ENCODE results near the gene MRAP.
"Not testable (repeated sequence)": the region's sequence is repeated elsewhere in the genome, so short reads cannot be mapped to it uniquely, and the experiment has no call there.

The MRAP gene

DNA sequence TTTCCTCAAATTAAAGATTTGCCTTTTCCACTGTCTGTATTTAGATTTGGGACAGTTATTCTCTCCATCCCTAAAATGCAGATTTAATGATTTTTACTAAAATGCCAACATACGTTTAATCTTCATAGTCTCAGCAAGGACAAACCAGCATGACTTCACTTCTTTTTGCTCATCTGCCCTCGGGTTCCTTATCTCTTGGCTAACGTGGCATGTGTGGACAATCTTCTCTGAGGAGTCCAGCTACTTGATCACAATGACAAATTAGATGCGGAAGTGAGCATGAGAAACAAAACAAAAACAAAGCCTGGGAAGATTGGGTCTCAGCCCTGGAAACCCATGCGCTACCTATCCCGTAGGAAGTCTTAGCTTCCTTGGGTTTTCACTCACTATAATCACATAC is 1.0 kb downstream of the MRAP start:
- no peak overlapping the region for H3K4me3 ChIP-seq (ENCODE audit: low read length in 2 of 2)
- H3K9me3 ChIP-seq (ENCODE audit: control insufficient read depth in 2 of 2, low read length in 2 of 2) = no peaks in the 10 kb centered on the region
- H3K27me3 ChIP-seq (ENCODE audit: control insufficient read depth in 1 of 2, insufficient read depth in 2 of 2, low read length in 2 of 2) = no peaks in the 10 kb centered on the region
- H3K27ac ChIP-seq (ENCODE audit: low read length) = no peak overlapping the region
- H3K9ac ChIP-seq (ENCODE audit: low read length in 2 of 2) = no peak overlapping the region
- no peaks in the 10 kb centered on the region for H3K36me3 ChIP-seq (ENCODE audit: control insufficient read depth in 2 of 2, insufficient read depth in 2 of 2, low read length in 2 of 2)
- no peaks in the 10 kb centered on the region for H3K4me1 ChIP-seq (ENCODE audit: control insufficient read depth, insufficient read depth, low read length)

DNA sequence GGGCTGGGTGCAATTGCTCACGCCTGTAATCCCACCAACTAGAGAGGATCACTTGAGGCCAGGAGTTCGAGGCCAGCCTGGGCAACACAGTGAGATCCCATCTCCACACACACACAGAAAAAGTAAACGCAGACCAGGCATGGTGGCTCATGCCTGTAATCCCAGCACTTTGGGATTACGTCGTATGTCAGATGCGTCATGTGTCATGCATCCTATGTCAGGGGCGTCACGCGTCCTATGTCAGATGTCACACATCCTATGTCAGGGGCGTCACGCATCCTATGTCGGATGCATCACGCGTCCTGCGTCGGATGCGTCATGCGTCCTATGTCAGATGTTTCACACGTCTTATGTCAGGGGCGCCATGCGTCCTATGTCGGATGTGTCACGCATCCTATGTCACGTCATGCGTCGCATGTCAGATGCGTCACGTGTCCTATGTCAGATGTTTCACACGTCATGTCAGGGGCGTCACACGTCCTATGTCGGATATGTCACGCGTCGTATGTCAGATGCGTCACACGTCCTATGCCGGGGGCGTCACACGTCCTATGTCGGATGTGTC is 1.5 kb downstream of the MRAP start:
- Histone ChIP-seq H3K36me3 (ENCODE audit: control insufficient read depth in 2 of 2, insufficient read depth in 2 of 2, low read length in 2 of 2) (no peaks in the 10 kb centered on the region), H3K4me1 (ENCODE audit: control insufficient read depth, insufficient read depth, low read length) (no peaks in the 10 kb centered on the region), H3K4me3 (ENCODE audit: low read length in 2 of 2) (no peak overlapping the region), H3K9ac (ENCODE audit: low read length in 2 of 2) (no peak overlapping the region), H3K27me3 (ENCODE audit: control insufficient read depth in 1 of 2, insufficient read depth in 2 of 2, low read length in 2 of 2) (no peaks in the 10 kb centered on the region), H3K9me3 (ENCODE audit: control insufficient read depth in 2 of 2, low read length in 2 of 2) (no peaks in the 10 kb centered on the region), H3K27ac (ENCODE audit: low read length) (no peak overlapping the region)

DNA sequence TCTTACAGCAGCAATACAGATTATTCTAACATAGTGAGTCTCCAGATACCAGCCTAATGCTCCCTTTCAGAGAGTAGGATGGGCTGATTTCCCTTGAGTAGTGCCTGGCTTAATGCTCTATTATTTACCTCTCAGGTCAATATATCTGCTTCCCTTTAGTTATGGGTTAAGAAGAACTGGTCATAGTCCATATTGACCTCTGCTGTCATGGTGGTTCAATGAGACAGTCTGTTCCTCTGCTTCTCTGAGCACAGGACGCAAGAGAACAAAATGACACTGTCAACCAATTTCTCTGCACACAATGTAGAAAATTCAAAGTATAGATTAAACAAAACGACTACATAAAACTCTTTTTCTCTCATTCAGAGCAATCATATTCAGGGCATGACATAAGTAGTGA is 2.9 kb downstream of the MRAP start:
- Histone ChIP-seq H3K4me1 (ENCODE audit: control insufficient read depth, insufficient read depth, low read length) (no peaks in the 10 kb centered on the region), H3K27me3 (ENCODE audit: control insufficient read depth in 1 of 2, insufficient read depth in 2 of 2, low read length in 2 of 2) (no peaks in the 10 kb centered on the region), H3K36me3 (ENCODE audit: control insufficient read depth in 2 of 2, insufficient read depth in 2 of 2, low read length in 2 of 2) (no peaks in the 10 kb centered on the region), H3K9ac (ENCODE audit: low read length in 2 of 2) (no peak overlapping the region), H3K9me3 (ENCODE audit: control insufficient read depth in 2 of 2, low read length in 2 of 2) (no peaks in the 10 kb centered on the region), H3K27ac (ENCODE audit: low read length) (no peak overlapping the region), H3K4me3 (ENCODE audit: low read length in 2 of 2) (no peak overlapping the region)

- Histone ChIP-seq H3K27ac (ENCODE audit: low read length) (no peak overlapping the region), H3K4me1 (ENCODE audit: control insufficient read depth, insufficient read depth, low read length) (no peaks in the 10 kb centered on the region), H3K27me3 (ENCODE audit: control insufficient read depth in 1 of 2, insufficient read depth in 2 of 2, low read length in 2 of 2) (no peaks in the 10 kb centered on the region), H3K9ac (ENCODE audit: low read length in 2 of 2) (no peak overlapping the region), H3K36me3 (ENCODE audit: control insufficient read depth in 2 of 2, insufficient read depth in 2 of 2, low read length in 2 of 2) (no peaks in the 10 kb centered on the region), H3K9me3 (ENCODE audit: control insufficient read depth in 2 of 2, low read length in 2 of 2) (no peaks in the 10 kb centered on the region), H3K4me3 (ENCODE audit: low read length in 2 of 2) (no peak overlapping the region)
Measured at GRCh38 chr21:32302560-32302959, 3.9 kb downstream of the MRAP start.

DNA sequence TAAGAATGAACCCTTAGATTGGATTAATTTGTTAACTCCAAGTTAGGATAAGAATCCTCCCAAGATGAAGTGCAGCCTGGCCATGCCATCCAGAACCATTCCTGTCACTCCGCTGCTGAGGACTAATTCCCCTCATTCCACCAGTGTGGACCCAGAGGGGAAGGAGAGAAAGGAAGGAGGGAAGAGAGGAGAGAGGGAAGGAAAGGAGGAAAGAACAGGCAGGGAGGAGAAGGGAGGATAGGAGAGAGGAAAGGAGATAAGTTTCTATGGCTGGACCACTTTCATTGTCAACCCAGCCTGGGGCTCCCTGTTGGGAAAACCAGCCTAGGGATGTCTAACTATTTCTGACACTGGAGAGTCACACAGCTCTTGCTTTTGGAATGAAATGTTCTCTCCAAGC is 4.7 kb downstream of the MRAP start:
- no peaks in the 10 kb centered on the region for H3K9me3 ChIP-seq (ENCODE audit: control insufficient read depth in 2 of 2, low read length in 2 of 2)
- H3K4me3 ChIP-seq (ENCODE audit: low read length in 2 of 2) = no peak overlapping the region

GRCh38 chr21:32304998-32305397 is 6.3 kb downstream of the MRAP start:
- H3K27me3 ChIP-seq (ENCODE audit: control insufficient read depth in 1 of 2, insufficient read depth in 2 of 2, low read length in 2 of 2) = no peaks in the 10 kb centered on the region
- H3K4me1 ChIP-seq (ENCODE audit: control insufficient read depth, insufficient read depth, low read length) = no peaks in the 10 kb centered on the region
- no peak overlapping the region for H3K9ac ChIP-seq (ENCODE audit: low read length in 2 of 2)
- H3K4me3 ChIP-seq (ENCODE audit: low read length in 2 of 2) = no peak overlapping the region
- no peak overlapping the region for H3K27ac ChIP-seq (ENCODE audit: low read length)
- no peaks in the 10 kb centered on the region for H3K9me3 ChIP-seq (ENCODE audit: control insufficient read depth in 2 of 2, low read length in 2 of 2)
- H3K36me3 ChIP-seq (ENCODE audit: control insufficient read depth in 2 of 2, insufficient read depth in 2 of 2, low read length in 2 of 2) = no peaks in the 10 kb centered on the region

More for the DNA sequence above, 4.7 kb downstream of the MRAP start:
- H3K27ac ChIP-seq (ENCODE audit: low read length) = no peak overlapping the region
- no peaks in the 10 kb centered on the region for H3K4me1 ChIP-seq (ENCODE audit: control insufficient read depth, insufficient read depth, low read length)
- H3K36me3 ChIP-seq (ENCODE audit: control insufficient read depth in 2 of 2, insufficient read depth in 2 of 2, low read length in 2 of 2) = no peaks in the 10 kb centered on the region
- H3K9ac ChIP-seq (ENCODE audit: low read length in 2 of 2) = no peak overlapping the region
- H3K27me3 ChIP-seq (ENCODE audit: control insufficient read depth in 1 of 2, insufficient read depth in 2 of 2, low read length in 2 of 2) = no peaks in the 10 kb centered on the region

GRCh38 chr21:32306021-32306780 is 7.5 kb downstream of the MRAP start:
- no peaks in the 10 kb centered on the region for H3K9me3 ChIP-seq (ENCODE audit: control insufficient read depth in 2 of 2, low read length in 2 of 2)

DNA sequence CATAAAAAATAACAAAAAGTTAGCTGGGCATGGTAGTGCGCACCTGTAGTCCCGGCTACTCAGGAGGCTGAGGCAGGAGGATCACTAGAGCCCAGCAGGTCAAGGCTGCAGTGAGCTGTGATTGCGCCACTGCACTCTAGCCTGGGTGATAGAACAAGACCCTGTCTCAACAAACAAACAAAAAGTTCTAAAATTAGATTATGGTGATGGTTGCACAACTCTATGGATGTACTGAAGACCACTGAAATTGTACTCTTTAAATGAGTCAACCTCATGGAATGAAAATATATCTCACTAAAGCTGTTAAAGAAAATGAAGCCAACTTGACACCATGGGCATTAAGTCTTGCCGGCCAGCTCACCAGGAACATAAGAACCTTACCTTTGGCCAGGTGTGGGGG is 9.1 kb downstream of the MRAP start:
- H3K4me1 ChIP-seq (ENCODE audit: control insufficient read depth, insufficient read depth, low read length) = no peaks in the 10 kb centered on the region
- no peak overlapping the region for H3K9ac ChIP-seq (ENCODE audit: low read length in 2 of 2)
- H3K27me3 ChIP-seq (ENCODE audit: control insufficient read depth in 1 of 2, insufficient read depth in 2 of 2, low read length in 2 of 2) = no peaks in the 10 kb centered on the region
- no peaks in the 10 kb centered on the region for H3K9me3 ChIP-seq (ENCODE audit: control insufficient read depth in 2 of 2, low read length in 2 of 2)
- no peak overlapping the region for H3K27ac ChIP-seq (ENCODE audit: low read length)
- H3K36me3 ChIP-seq (ENCODE audit: control insufficient read depth in 2 of 2, insufficient read depth in 2 of 2, low read length in 2 of 2) = peaks cover 0 to 6% of the 10 kb centered on the region in 2 donors
- H3K4me3 ChIP-seq (ENCODE audit: low read length in 2 of 2) = no peak overlapping the region

More at GRCh38 chr21:32306021-32306780, 7.5 kb downstream of the MRAP start:
- Histone ChIP-seq H3K9ac (ENCODE audit: low read length in 2 of 2) (no peak overlapping the region), H3K27ac (ENCODE audit: low read length) (no peak overlapping the region), H3K36me3 (ENCODE audit: control insufficient read depth in 2 of 2, insufficient read depth in 2 of 2, low read length in 2 of 2) (no peaks in the 10 kb centered on the region), H3K4me1 (ENCODE audit: control insufficient read depth, insufficient read depth, low read length) (no peaks in the 10 kb centered on the region), H3K4me3 (ENCODE audit: low read length in 2 of 2) (no peak overlapping the region), H3K27me3 (ENCODE audit: control insufficient read depth in 1 of 2, insufficient read depth in 2 of 2, low read length in 2 of 2) (no peaks in the 10 kb centered on the region)

DNA sequence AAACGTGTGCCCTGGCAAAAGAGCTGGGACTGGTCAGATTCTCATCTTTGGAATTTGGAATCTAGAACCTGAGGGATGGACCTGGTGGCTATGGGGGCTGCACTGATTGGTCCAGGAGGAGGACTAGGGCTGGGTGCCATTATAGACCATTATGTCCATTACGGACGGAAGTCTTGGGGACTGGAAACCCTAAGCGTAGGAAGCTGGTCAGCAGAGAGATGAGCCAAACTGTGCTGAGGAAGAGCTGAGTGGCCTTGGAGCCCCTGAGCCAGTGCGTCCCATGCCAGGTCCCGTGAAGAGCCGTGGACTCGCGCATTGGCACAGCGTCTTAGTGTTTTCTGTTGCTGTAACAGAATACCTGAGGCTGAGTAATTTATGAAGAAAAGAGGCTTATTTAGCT is 10.0 kb downstream of the MRAP start:
- no peak overlapping the region for H3K4me3 ChIP-seq (ENCODE audit: low read length in 2 of 2)
- H3K36me3 ChIP-seq (ENCODE audit: control insufficient read depth in 2 of 2, insufficient read depth in 2 of 2, low read length in 2 of 2) = peaks cover 5 to 8% of the 10 kb centered on the region in 2 donors
- no peak overlapping the region for H3K9ac ChIP-seq (ENCODE audit: low read length in 2 of 2)
- no peaks in the 10 kb centered on the region for H3K4me1 ChIP-seq (ENCODE audit: control insufficient read depth, insufficient read depth, low read length)
- no peaks in the 10 kb centered on the region for H3K9me3 ChIP-seq (ENCODE audit: control insufficient read depth in 2 of 2, low read length in 2 of 2)
- no peaks in the 10 kb centered on the region for H3K27me3 ChIP-seq (ENCODE audit: control insufficient read depth in 1 of 2, insufficient read depth in 2 of 2, low read length in 2 of 2)
- no peak overlapping the region for H3K27ac ChIP-seq (ENCODE audit: low read length)

- no peaks in the 10 kb centered on the region for H3K27me3 ChIP-seq (ENCODE audit: control insufficient read depth in 1 of 2, insufficient read depth in 2 of 2, low read length in 2 of 2)
- H3K9me3 ChIP-seq (ENCODE audit: control insufficient read depth in 2 of 2, low read length in 2 of 2) = no peaks in the 10 kb centered on the region
- no peak overlapping the region for H3K4me3 ChIP-seq (ENCODE audit: low read length in 2 of 2)
- peaks cover 11 to 12% of the 10 kb centered on the region in 2 donors for H3K36me3 ChIP-seq (ENCODE audit: control insufficient read depth in 2 of 2, insufficient read depth in 2 of 2, low read length in 2 of 2)
- no peak overlapping the region for H3K27ac ChIP-seq (ENCODE audit: low read length)
- no peak overlapping the region for H3K9ac ChIP-seq (ENCODE audit: low read length in 2 of 2)
- H3K4me1 ChIP-seq (ENCODE audit: control insufficient read depth, insufficient read depth, low read length) = no peaks in the 10 kb centered on the region
Measured at GRCh38 chr21:32309906-32310460, 11.3 kb downstream of the MRAP start.

DNA sequence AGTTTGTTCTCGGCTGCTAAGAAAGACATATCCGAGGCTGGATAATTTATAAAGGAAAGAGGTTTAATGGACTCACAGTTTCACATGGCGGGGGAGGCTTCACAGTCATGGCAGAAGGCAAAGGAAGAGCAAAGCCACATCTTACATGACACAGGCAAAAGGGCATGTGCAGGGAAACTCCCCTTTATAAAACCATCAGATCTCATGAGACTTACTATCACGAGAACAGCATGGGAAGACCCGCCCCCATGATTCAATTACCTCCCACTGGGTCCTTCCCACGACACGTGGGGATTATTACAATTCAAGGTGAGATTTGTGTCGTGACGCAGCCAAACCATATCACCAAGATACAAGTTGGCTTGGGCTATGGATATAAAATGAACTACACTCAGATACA is 12.3 kb downstream of the MRAP start:
- H3K4me1 ChIP-seq (ENCODE audit: control insufficient read depth, insufficient read depth, low read length); H3K9me3 ChIP-seq (ENCODE audit: control insufficient read depth in 2 of 2, low read length in 2 of 2); H3K27ac ChIP-seq (ENCODE audit: low read length); H3K27me3 ChIP-seq (ENCODE audit: control insufficient read depth in 1 of 2, insufficient read depth in 2 of 2, low read length in 2 of 2); H3K4me3 ChIP-seq (ENCODE audit: low read length in 2 of 2); H3K9ac ChIP-seq (ENCODE audit: low read length in 2 of 2): not testable (repeated sequence)
- peaks cover 14 to 15% of the 10 kb centered on the region in 2 donors for H3K36me3 ChIP-seq (ENCODE audit: control insufficient read depth in 2 of 2, insufficient read depth in 2 of 2, low read length in 2 of 2)

Measured in stomach smooth muscle (tissue), 2 donors.